Activated effector memory CD4-positive, alpha-beta T cell treated with Interleukin-2 at 50 U/mL for 16 hours (primary cell): ENCODE data around the gene MAPKAP1.

Source experiments
- DNase-seq: peaks from one replicate; pipeline ENCODE4 v3.0.0-alpha.2; 2020

MAPKAP1 gene

DNA sequence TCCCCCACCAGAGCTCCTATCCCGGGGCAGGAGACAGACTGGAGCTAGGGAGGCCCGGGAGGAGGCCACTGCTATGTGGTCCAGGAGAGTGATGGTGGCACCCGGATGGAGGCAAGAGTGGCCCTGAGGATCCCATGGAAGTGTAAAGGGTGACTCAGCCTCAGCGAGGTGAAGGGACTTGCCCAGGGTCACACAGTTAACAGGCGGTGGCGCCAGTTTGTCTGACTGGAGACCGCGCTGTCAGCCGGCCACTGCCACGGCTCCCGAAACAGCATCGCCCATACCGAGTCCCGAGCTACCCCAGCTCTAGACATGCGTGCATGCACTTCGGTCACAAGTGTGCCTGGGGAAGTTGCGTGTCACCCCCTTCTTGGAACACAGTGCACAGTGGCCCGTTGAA lies 279.5 kb downstream of the MAPKAP1 start:
- no peak for DNase-seq

DNA sequence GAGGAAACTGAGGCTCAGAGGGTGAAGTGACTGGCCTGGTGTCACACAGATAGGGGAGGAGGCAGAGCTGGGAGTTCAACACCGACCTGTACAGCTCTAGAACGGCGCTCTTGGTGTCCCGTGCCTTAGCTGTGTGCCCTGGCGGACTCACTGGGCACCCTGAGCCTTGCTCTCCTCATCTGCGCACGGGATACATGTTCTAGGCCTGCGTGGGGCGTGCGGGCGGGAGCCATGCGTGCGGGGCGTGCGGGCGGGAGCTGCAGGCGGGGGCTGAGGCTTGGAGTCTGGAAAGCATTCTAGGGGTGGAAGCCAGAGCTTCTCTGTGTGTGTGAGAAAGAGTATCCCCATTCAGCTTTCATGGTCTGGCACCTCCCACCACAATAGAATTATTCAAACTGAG lies 280.1 kb downstream of the MAPKAP1 start:
- no peak for DNase-seq

DNA sequence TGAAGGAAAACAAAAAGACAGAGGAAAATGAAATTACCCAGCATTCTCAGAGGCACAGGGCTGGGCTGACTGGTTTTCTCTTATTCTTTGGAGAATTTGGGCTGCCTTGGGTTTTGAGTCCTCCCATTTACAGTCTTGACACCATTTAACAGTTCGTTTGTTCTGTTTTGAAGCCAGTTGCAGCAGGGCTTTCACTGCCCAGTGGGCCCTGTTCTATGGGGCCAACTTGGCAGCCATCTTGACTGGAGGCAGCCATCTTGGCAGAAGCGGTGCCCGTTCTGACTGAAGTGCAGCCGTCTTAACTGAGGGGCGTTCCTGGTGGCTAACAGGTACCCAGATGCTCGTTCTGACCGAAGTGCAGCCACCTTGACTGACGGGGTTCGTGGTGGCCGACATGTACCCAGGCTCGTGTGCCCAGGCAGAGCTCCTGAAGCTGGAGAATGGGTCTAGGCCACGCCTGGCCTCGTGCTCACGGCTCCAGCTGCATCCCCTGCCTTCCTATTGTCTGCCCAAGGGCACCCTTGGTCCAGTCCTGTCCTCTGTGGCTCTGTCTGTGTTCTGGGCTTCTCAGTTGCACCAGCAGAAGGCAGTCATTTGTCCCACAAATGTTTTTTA lies 281.0 kb downstream of the MAPKAP1 start:
- DNase-seq, result no peak

DNA sequence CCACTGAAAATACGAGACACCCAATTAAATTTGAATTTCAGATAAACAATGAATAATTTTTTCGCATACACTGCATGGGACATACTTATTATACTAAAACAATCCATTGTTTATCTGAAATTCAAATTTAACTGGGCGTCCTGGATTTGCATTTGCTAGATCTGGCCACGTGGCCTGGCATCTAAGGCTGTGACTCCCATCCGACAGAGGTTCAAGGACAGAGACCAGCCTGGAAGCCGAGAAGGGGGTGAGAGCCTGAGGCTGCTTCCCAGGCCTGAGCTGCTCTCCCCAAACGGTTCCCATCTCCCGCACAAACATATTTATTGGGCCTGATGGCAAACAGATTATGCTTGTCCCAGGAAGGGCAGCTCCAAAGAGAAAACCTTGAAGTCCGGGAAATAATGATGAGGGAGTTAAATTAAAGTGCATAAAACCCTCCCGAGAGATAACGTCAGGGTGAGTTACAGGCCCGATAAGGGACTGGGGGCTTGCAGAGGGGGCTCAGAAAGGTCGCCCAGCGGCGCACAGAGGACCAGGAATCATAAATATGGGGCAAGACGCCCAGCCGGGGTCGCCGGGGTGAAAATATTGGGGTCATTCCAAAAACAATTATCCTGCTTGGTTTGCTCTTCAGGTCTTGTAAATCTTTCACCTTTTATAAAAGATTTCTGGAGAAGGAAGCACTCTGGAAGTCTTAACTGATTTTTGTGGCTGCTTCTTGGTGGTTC lies 281.7 kb downstream of the MAPKAP1 start:
- DNase-seq, result no peak

DNA sequence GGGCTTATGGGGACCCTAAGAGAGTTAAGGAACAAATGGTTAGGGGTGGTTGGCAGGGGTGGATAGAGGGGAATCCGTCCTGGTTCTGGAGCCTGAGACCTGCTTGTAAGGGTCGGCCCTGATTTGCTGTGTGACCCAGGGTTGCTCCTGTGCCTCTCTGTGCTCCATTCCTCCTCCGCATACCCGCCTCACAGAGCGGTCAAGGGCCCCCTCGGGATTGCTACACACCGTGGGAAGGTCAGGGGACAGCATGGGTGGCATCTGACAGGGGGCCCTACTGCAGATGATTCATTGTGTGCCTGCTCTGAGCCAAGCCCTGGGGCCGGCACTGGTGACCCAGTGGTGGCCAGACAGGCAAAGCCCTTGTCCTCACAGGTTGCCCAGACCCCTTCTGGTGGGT lies 283.0 kb downstream of the MAPKAP1 start:
- no peak for DNase-seq

DNA sequence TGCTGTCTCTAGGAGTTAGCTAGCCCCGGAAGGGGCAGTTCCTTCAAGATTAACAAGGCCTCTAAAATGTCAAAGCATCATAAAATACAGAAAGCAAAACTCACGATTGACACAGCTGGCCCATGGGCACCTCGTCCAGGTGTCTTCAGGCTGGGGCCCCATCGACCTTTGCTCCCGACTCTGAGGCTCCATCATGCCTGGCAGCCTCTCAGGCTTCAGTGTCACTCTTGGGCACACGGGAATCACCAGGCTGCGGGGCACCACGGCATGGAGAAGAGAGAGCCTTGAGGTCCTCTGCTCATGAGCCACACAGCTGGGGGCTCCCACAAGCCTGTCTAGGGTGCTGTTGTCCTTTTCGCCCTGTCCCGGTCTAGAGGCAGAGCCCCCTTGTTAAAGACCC lies 284.2 kb downstream of the MAPKAP1 start:
- DNase-seq, result no peak

DNA sequence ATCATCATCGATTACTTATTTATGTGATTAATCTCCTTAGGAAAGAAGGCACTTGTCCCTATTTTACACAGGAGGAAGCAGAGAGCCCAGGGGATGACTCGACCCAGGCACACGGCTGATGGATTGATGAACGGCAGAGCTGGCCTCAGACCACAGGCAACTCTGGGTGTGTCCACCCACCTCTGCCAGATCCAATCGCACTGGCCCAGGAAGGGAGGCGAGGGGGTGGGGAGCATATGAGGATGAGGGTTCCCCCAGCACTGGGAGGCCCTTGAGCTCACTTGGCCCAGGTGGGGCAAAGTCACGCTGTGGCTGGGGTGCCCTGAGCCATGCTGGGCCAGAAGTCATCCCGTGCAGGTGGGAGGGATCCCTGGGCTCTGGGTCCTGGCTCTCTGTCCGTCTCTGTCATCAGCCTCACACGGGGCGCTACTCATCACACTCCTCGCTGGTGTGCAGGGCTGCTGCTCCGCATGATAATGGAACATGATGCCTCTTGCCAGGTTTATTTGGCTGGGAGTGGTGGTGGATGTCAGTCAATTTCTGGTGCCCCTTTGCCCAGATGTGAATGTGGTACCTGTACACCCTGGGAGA lies 285.3 kb downstream of the MAPKAP1 start:
- no peak for DNase-seq

DNA sequence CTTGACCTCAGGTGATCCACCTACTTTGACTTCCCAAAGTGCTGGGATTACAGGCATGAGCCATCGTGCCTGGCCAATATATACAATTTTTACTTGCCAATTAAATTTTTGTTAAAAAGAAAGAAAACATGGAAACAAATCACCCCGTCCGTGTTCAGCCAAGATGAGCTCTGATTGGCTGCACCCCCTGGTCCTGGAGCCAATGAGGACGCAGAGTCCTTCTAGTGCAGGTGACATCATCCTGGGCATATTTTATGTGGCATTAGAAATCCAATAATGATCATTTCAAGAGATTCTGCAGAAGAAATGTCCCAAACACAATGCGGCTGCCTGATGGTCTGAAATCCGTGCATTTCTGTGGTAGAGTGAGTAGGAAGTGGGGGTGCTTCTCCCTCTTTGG lies 285.8 kb downstream of the MAPKAP1 start:
- DNase-seq, result no peak

DNA sequence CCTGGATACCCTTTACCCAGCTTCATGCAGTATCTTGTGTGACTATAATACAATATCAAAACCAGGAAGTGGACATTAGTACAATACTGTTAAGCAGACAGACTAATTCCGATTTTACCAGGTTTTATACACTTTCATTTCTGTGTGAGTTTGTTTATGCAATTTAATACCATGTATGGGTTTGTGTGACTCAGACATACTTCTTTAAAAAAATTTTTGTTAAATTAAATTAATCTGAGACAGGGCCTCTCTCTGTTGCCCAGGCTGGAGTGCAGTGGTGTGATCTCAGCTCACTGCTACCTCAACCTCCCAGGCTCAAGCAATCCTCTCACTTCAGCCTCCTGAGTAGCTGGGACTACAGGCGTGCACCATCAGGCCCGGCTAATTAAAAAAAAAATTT lies 288.6 kb downstream of the MAPKAP1 start:
- DNase-seq, result no peak

DNA sequence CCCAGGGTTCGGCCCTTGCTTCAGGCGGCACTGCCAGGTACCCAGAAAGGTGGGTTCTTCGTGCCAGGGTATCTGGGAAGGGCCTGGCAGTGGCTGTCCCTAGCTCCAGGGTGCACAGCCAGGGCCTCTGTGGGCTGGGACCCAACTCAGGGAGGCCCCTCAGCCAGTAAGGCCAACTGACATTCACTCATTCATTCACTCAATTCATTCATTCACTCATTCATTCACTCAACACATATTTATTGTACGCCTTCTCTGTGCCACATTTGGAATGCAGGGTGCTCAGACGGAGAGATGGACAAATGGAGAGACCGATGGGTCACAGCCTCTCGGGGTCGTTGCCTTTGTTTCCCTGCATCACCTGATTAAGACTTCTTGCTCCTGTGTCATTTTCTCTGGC lies 290.5 kb downstream of the MAPKAP1 start:
- DNase-seq, result no peak

DNA sequence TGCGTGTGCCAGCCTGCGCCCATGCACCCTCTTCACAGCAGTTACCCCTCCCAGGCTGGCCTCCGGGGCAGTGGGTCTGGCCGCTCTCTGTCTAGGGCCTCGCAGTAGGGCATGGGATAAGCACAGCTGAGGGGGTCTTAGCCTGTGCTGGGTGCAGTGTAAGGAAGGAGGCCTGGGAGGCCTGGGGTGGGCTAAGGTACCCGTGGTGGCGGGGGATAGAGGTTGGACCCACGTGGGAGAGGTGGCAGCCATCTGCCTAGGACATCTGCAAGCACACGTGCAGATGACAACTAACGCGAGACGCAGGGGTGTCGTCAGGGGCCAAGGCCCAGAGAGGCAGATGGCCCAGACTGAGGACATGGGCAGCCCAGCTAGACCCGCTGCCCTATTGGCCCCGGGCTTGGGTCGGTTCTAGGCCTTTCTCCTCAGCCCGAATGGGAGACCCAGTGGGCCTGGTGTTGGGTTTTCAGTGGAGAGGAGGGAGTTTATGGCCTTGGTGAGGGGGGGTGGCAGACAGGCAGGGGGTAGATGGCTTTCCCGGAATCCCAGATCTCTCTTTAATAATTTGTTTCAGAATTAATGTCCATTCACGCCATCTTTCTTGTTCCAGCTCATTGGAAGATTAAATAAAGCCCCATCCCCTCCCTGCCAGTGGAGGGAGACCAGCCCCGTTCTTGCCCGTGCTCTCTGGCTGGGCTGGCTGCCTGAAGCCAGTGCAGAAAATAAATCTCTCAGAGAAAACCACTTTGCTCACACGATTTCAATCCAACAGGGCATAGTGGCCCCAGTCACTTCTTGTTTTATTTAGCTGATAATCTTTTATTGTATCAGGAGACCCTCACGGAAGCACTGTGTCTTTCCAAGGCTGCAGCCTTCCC lies 291.2 kb downstream of the MAPKAP1 start:
- no peak for DNase-seq

DNA sequence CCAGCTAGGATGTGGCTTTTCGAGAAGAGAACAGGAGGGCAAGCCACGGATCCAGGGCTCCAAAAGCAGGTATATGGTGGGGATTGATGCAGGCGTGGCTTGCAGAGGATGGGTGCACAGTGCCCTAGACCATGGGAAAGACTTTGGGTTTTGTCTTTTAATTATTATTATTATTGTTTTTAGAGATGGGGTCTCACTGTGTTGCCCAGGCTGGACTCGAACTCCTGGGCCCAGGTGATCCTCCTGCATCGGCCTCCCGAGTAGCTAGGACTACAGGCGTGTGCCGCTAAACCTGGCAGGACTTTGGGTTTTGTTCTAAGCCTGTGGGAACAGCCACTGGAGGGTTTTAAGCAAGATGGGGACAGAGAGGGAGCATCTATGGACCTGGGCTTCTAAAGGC lies 293.4 kb downstream of the MAPKAP1 start:
- no peak for DNase-seq

DNA sequence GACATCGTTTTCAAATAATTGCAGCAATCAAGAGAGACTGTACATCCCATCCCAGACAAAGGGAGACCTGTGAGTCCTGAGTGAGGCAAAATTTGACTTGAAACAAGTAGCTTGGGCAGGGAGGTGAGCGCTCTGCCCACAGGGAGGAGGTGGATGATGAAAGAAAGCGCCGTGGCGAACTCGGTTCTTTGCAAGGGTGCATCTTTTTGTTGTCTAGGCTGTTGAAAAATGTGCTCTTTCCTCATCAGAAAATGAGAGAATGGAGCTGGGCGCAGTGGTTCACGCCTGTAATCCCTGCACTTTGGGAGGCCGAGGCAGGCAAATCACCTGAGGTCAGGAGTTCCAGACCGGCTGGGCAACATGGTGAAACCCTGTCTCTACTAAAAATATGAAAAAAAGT lies 294.8 kb downstream of the MAPKAP1 start:
- DNase-seq, result no peak

DNA sequence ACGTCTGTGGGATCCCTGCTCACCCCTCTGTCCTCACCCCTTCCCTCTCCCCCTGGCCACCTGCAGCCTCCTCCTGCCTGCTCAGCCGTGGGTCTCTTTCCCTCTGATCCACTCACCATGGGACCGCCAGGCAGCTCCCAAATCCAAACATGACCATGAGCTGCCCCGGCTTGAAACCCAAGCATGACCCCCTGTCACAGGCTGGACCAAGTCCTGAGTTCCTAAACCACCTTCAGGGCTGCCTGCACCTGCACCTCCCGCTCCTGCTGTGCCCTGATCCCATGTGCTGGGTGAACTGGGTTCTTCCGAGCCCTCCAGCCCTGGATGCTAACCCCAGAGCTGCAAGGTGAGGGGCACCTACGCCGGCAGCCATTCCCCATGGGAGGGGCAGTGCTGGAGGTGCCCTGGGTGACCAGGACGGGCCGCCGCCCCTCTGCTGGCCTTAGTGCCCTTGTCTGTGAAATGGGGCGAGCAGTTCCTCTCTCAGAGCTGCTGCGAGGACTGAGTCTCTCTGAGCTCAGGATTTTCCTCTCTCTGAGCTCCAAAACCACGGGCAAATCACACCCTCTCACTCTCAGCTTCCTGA lies 295.7 kb downstream of the MAPKAP1 start:
- no peak for DNase-seq

DNA sequence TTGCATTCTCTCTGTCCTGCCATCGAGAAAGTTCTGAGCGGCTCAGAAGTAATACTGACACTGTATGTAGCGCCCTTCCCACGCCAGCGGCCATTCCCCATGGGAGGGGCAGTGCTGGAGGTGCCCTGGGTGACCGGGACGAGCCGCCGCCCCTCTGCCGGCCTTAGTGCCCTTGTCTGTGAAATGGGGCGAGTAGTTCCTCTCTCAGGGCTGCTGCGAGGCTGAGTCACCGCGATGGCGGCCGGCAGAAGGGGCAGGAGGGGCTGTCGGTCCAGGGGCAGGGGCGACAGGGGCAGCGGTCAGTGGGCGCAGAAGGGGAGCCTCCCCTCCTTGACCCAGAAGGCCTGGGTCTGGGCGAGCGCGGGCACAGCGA lies 296.5 kb downstream of the MAPKAP1 start:
- DNase-seq, result no peak

DNA sequence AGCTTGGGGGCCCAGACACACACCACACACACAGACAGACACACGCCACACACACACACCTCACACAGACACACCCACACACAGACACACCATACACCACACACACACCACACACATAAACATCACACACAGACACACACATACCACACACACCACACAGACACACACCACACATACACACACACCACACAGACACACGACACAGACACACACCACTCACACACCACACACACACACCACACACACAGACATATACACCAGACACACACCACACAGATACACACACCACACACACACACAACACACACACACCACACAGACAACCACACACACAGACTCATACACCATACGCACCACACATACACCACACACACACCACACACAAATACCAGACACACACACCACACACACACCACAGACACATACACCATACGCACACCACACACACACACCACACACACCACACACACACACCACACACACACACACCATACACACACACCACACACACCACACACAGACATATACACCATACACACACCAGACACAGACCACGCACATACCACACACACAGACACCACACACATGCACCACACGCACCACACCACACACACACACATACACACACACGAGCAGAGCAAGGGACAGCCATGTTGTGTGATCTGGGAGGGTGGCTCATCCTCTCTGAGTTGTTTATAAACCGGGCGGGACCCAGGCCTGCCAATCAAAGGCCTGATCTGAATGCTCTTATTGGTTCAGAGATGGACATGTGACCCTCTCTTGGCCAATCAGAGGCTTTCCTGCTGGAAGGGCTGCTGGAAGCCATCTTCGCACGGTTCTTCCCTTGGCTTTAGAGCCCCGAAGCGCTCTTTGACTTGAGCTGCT lies 297.1 kb downstream of the MAPKAP1 start:
- peak; percentile 20 for DNase-seq

DNA sequence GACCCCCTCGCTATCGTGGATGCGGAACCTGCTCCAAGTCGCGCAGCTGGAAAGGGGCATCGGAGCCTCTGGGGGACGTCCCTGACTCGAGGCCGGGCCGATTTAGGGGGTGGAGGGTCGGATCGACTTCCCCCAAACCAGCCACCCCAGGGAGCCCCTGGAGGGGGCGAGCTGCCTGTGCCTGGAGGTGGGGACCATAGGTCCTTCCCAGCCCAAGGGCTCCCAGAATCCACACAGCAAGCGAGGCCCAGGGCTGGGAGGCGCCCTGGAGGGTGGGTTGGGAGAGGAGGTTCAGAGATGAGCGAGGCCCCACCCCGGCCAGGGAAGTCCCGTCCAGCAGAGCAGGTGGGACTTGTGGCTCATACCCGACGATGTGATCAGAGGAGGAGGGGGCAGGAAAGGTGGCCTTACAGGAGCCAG lies 297.8 kb downstream of the MAPKAP1 start:
- DNase-seq, result no peak

DNA sequence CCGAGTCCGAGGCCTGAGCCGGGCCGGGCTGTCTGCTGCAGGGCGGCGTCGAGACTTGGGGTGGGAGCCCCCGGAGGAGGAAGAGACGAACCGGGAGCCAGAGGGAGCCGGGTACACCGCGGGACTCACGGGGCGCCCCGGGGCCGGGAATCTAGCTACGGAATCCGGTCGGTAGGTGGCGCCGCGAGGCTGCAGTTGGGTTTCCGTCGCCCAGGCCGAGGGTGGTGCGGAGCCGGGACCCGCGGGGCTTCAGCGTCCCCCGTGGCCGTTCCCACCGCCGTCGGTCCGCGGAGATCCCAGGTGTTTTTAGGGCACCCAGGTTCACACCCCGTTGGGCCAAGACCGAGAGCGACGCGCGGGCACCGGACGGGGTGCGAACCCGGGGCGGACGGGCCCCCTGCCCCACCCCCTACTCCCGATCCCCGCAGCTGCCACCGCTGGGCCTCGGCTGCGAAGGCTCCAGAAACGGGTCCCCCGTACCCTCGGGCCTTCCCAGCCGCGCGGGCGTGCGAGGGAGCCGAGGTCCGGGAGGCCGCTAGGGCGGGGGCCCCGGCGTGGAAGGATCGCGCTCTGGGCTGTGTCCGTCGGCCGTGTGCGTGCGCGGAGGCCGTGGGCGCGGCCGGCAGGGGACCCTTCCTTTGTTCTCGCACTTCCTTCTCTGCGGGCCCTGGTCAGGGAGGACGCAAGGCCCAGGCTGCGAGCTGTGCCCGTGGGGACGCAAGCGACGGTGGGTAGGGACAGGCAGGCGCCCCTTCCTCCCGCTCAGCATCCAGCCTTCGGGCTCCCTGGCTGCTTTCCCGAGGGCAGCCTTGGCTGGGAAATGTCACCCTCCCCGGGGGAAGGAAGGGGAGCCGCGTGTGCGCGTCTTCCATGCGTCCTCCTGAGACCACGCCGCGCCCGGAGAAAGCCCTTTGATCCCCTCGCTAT lies 298.8 kb downstream of the MAPKAP1 start:
- peak; percentile 60 for DNase-seq

DNA sequence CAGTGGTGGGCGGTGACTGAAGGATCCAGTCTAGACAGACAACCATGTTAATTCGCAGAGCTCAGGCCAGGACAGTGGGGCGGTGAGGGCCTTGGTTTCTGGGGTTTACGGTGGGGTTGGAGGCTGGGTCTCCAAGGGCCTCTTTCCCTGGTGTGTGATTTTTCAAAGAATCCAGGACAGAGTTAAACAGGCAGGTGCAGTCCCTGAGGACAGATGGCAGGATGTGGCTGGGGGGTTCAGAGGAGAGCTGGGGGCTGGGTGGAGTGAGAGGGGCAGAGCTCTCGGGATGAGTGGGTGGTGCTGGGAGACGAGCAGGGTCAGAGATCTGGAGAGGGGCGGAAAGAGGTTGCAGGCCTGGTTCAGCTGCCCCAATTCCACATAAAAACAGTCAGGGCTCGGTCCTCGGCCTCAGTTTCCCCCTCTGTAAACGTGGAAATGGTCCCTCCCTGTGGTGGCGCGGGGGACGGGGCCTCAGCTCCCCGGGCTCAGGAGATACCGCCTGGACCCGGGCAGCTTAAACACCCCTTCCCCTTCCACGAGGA lies 299.5 kb downstream of the MAPKAP1 start:
- no peak for DNase-seq

DNA sequence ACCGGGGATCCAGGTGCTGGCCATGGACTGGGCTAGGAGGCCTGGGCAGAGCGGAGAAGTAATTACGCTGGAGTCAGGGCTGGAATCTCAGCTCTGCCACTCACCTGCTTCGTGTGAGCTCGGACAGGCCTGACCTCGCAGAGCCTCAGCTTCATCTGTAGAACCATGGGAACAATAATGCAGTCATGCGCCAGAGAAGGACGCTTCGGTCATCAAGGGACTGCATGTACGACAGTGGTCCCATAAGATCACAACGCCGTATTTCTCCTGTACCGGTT lies 300.3 kb downstream of the MAPKAP1 start:
- no peak for DNase-seq
